Measurements from ENCODE around the gene KHNYN.
"Not testable (repeated sequence)": the region's sequence is repeated elsewhere in the genome, so short reads cannot be mapped to it uniquely, and the experiment has no call there.

The KHNYN gene

GRCh38 chr14:24473211-24473610 lies 43.5 kb downstream of the KHNYN start:
- no peak for DNase-seq
- TF ChIP-seq GATA1 (IDR thresholded peaks at IDR 0.05; ENCODE audit: low read depth, low read length) (no peak), POLR2A (IDR thresholded peaks at IDR 0.05; ENCODE audit: low read length) (no peak)

DNA sequence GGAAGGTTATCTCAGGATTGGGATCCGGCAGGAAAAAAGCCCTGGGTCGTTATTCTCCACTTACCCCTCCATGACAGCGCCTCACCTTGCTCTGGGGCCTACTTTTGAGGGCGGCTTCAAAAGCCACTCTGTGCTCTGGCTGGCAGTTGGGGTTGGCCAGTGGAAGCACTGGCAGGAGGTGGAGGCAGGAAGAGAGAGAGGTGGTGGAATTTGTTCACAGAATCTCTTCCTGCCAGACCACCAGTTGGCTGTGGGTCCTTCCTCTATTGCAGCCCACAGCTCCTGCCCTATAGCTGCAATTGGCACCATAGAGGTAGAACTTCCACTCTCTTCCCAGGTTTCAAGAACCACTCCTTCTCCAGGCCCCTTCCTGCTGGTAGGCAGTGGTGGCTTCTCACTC lies 45.5 kb downstream of the KHNYN start:
- TF ChIP-seq GATA1 (IDR thresholded peaks at IDR 0.05; ENCODE audit: low read depth, low read length) = no peak
- TF ChIP-seq POLR2A (IDR thresholded peaks at IDR 0.05; ENCODE audit: low read length) = no peak
- no peak for DNase-seq

GRCh38 chr14:24479999-24480398 lies 50.2 kb downstream of the KHNYN start:
- DNase-seq = not testable (repeated sequence)

DNA sequence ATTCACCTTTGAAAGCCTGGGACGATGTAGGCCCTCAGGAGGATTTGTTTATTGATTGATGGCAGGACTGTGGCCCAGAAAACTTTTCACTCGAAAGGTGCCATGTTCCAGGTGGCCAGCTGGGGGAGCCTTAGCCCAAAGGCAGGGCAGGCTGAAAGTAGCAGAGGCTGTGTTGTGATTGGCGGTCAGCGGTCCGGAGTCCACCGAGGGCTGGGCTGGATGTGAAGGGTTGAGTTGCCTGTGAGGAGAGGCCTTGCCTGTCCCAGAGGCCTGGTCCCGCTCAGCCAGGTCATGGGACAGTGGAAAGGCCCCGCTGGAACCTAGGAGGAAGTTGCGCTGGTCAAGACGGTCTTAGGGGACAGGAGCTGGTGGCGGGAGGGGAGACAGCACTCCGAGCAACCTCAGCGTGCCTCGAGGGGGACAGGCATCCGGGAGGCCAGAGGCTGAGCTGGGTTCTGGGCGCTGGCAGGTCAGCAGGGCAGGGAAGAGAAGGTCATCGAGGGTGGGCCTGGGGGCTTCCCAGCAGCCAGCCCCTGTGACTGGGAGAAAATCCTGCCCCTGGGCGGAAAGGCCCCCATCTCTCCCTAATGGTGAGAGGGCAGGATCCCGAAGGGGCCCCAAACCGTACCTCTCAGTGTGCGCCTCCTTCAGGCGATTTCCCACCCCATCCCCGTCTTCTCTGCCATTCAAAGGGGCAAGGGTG lies 52.0 kb downstream of the KHNYN start:
- no peak for TF ChIP-seq GATA1 (IDR thresholded peaks at IDR 0.05; ENCODE audit: low read depth, low read length)
- no peak for TF ChIP-seq POLR2A (IDR thresholded peaks at IDR 0.05; ENCODE audit: low read length)
- peak; percentile 32 to 44 for DNase-seq

DNA sequence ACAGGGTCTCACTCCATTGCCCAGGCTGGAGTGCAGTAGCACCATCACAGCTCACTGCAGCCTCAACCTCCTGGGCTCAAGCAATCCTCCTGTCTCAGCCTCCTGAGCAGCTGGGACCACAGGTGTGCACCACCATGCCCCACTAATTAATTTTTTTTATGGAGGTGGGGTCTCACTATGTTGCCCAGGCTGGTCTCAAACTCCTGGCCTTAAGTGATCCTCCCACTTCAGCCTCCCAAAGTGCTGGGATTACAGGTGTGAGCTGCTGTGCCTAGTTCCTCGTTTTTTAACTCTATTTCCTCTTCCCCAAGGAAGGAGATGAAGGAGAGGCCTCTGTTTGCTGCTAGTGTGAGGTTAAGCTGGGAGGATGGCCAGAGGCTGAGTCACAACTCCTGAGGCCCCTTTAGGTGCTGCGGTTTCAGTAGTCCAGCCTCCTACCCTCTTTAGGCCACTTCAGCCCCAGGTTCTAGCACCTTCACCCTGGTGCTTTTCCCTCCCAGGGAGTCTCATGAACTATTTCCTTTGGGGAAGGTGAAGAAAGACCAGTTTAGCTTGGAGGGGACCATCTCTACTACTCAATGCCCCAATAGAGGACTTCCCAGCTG lies 53.0 kb downstream of the KHNYN start:
- not testable (repeated sequence) for DNase-seq

GRCh38 chr14:24483604-24484252 lies 54.0 kb downstream of the KHNYN start:
- no peak for DNase-seq
- no peak for TF ChIP-seq GATA1 (IDR thresholded peaks at IDR 0.05; ENCODE audit: low read depth, low read length)
- no peak for TF ChIP-seq POLR2A (IDR thresholded peaks at IDR 0.05; ENCODE audit: low read length)

Data from erythroblast (primary cell).